ENCODE measurements around the gene OR5H1. TPM values are rescaled to one million over a fixed set of nuclear protein-coding genes. Genes with fewer than 3 reads are reported as not detected.
"Not testable (repeated sequence)": the region's sequence is repeated elsewhere in the genome, so short reads cannot be mapped to it uniquely, and the experiment has no call there.

Gene OR5H1
- polyA plus RNA-seq, 3 donors from 2014 or later, result not detected

DNA sequence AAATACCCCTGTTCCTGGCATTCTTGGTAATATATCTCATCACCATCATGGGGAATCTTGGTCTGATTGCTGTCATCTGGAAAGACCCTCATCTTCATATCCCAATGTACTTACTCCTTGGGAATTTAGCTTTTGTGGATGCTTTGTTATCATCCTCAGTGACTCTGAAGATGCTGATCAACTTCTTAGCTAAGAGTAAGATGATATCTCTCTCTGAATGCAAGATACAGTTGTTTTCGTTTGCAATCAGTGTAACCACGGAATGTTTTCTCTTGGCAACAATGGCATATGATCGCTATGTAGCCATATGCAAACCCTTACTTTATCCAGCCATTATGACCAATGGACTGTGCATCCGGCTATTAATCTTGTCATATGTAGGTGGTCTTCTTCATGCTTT lies 18.9 kb downstream of the OR5H1 start:
- H3K4me3 Mint-ChIP-seq, H3K9me3 Mint-ChIP-seq: not testable (repeated sequence)

DNA sequence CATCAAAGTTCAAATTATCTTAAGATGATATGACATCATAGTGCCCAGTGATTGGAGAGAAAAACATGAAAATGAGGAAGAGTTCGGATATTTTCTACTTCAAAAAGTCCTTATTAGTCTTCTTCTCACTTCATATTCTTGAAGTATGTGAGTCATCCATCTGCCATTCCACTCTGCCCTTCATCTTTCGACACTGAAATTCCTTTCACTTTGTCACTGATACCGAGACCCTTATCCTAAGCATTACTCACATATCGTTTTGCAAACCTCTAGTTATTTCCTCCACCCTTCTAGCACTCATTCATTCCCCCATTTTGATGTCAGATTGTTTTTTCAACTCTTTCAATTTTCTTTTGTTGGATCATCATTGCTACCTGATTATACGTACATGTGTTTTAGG lies 20.7 kb downstream of the OR5H1 start:
- peaks cover 0 to 1% (median 0%) of the 10 kb centered on the region in 3 donors for H3K27me3 Mint-ChIP-seq (ENCODE audit: low read depth in 3 of 3)
- H3K36me3 Mint-ChIP-seq, result no peaks in the 10 kb centered on the region
- no peaks in the 10 kb centered on the region for H3K4me1 Mint-ChIP-seq
- no peak overlapping the region for H3K27ac Mint-ChIP-seq
- peaks cover 4 to 10% (median 5%) of the 10 kb centered on the region in 6 donors for H3K9me3 Mint-ChIP-seq
- H3K4me3 Mint-ChIP-seq, result no peak overlapping the region
- no peak for DNase-seq

More for the DNA sequence above, 18.9 kb downstream of the OR5H1 start:
- not testable (repeated sequence) for H3K27ac Mint-ChIP-seq; H3K27me3 Mint-ChIP-seq (ENCODE audit: low read depth in 3 of 3); DNase-seq; H3K4me1 Mint-ChIP-seq; H3K36me3 Mint-ChIP-seq

DNA sequence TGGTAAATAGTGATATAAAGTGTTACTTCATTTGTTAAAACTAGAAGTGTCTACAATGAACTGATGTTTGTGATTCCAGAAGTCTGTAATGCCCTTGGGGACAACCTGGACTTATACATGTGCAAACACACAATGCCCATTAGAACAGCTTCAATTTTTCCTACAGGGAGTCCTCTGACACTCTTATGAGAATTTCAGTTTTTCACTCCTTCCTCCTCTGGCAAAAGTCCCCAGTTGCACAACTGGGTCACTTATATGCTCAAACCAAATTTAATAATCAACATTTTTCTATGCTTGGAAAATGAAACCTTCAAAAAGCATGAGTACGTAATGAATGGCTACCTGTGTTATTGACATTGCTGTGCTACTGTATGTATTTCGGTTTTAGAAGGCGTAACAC lies 35.9 kb downstream of the OR5H1 start, which contains the start of gene OR5H15:
OR5H15 (plus strand) TSS at position 301 of the 400 bp plus-strand sequence. CDS start 2,004 bp downstream, outside the sequence.
- no peaks in the 10 kb centered on the region for H3K4me1 Mint-ChIP-seq
- H3K27ac Mint-ChIP-seq, result no peak within 1 kb of the TSS
- no peaks in the 10 kb centered on the region for H3K36me3 Mint-ChIP-seq
- H3K9me3 Mint-ChIP-seq, result peaks cover 0 to 11% (median 0%) of the 10 kb centered on the region in 6 donors
- H3K27me3 Mint-ChIP-seq (ENCODE audit: low read depth in 3 of 3), result peaks cover 2 to 3% (median 3%) of the 10 kb centered on the region in 3 donors
- H3K4me3 Mint-ChIP-seq, result no peak within 1 kb of the TSS
- DNase-seq, result no peak

DNA sequence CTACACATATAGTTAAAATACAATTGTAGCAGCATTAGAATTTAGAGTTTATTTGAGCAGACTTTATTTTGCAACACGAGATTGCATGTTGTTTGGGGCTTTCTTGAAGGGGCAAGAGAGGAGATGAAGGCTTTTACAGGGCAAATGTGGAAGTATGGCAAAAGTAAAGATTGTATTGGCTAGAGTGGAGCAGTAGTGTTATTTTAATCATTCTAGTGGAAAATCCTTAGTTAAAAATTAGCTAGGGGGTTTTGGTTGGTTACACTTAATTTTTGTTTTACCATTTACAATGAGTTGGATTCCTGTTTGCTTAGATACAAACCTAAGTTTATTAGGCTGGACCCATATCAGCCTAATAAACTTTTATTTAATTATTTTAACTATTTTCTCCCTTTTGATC lies 40.5 kb downstream of the OR5H1 start:
- H3K27me3 Mint-ChIP-seq (ENCODE audit: low read depth in 3 of 3), result peaks cover 0 to 5% (median 3%) of the 10 kb centered on the region in 3 donors
- no peak overlapping the region for H3K27ac Mint-ChIP-seq
- no peak overlapping the region for H3K4me3 Mint-ChIP-seq
- DNase-seq, result no peak
- H3K9me3 Mint-ChIP-seq, result peaks cover 0 to 9% (median 1%) of the 10 kb centered on the region in 6 donors
- no peaks in the 10 kb centered on the region for H3K36me3 Mint-ChIP-seq
- H3K4me1 Mint-ChIP-seq, result no peaks in the 10 kb centered on the region

DNA sequence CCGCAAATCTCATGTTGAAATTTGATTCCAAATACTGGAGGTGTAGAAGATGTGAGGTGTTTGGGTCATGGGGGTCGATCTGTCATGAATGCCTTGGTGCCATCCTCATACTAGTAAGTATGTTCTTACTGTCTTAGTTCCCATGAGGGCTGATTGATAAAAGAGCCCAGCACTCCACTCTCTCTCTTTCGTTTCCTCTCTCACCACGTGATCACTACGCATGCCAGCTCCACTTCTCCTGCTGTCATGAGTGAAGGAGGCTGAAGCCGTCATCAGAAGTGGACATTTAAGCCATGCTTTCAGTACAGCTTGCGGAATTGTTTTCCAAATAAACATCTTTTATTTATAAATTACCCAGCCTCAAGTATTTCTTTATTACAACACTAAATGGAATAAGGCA lies 42.1 kb downstream of the OR5H1 start:
- DNase-seq, result no peak
- H3K36me3 Mint-ChIP-seq, result no peaks in the 10 kb centered on the region

DNA sequence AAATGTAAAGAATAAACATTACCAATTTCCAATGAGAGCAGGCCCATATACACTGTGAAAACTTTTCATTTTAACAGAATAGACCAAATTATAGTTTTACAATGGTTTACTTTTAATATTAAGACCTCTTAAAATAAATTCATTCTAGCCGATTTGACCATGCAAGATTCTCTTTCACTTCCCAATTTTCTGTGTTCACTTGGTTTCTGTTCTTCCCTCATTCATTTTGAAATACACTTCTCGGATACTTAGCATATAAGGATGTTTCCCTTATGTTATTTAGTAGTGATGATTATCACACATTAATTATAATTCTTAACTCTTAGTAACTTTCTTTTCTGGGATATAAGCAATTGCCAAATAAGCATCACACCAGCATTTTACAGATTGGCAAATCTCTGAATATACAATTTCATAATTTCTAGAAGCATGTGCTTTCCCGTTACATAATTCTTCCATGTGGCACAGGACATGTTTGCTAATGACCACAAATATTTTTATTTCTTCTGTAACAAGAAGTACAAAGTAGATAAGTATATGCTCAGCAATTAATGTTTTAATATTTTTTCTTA lies 49.9 kb downstream of the OR5H1 start:
- no peak overlapping the region for H3K27ac Mint-ChIP-seq
- no peak for DNase-seq
- H3K4me1 Mint-ChIP-seq, result no peaks in the 10 kb centered on the region
- H3K36me3 Mint-ChIP-seq, result no peaks in the 10 kb centered on the region
- peaks cover 0 to 3% (median 0%) of the 10 kb centered on the region in 3 donors for H3K27me3 Mint-ChIP-seq (ENCODE audit: low read depth in 3 of 3)
- H3K4me3 Mint-ChIP-seq, result no peak overlapping the region
- H3K9me3 Mint-ChIP-seq, result peaks cover 0 to 7% (median 1%) of the 10 kb centered on the region in 6 donors

More for the DNA sequence above, 42.1 kb downstream of the OR5H1 start:
- Mint-ChIP-seq H3K27me3 (ENCODE audit: low read depth in 3 of 3) (peaks cover 3 to 5% (median 3%) of the 10 kb centered on the region in 3 donors), H3K9me3 (peaks cover 0 to 7% (median 5%) of the 10 kb centered on the region in 6 donors), H3K27ac (no peak overlapping the region), H3K4me1 (no peaks in the 10 kb centered on the region), H3K4me3 (no peak overlapping the region)

DNA sequence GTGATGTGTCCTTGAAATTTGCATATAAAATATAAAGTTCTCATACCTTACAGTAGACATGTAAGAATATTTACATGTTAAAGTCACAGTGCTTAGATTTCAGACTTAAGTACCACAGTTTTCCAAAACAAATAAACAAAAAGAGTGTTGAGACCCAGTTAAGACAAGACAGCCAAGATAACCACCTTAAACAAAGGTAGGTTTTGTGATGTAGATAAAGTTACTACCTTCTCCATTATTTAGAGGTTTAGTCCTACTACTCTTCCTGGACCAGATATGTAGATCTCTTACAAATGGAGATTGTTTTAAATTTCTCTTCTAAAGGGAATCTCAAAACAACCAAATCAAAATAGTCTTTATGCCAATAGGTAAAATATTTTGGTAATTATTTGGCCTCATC lies 51.7 kb downstream of the OR5H1 start:
- Mint-ChIP-seq H3K27me3 (ENCODE audit: low read depth in 3 of 3) (peaks cover 0 to 1% (median 0%) of the 10 kb centered on the region in 3 donors), H3K9me3 (no peaks in the 10 kb centered on the region), H3K36me3 (no peaks in the 10 kb centered on the region), H3K4me3 (no peak overlapping the region), H3K27ac (no peak overlapping the region), H3K4me1 (no peaks in the 10 kb centered on the region)
- no peak for DNase-seq

DNA sequence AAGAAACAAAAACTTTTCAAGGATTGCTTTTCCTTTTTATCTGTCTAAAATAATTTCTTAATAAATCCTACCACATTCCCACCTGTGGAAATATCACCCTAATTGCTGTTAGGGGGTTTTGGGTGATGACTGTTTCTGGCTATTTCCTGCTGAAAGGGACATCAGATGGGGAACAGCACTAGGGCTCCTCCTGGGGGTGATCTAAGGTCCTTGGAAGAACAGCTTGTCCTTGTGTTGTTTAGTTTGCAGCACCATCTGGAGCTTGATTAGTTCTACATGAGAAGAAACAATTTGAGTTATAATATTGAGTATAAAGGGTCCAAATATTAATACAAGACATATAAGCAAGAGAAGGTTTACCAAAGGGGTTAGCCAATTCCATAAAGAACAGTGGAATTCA lies 54.7 kb downstream of the OR5H1 start:
- no peaks in the 10 kb centered on the region for H3K4me1 Mint-ChIP-seq
- DNase-seq, result no peak
- no peaks in the 10 kb centered on the region for H3K9me3 Mint-ChIP-seq
- H3K27ac Mint-ChIP-seq, result no peak overlapping the region
- H3K27me3 Mint-ChIP-seq (ENCODE audit: low read depth in 3 of 3), result no peaks in the 10 kb centered on the region
- no peak overlapping the region for H3K4me3 Mint-ChIP-seq
- H3K36me3 Mint-ChIP-seq, result no peaks in the 10 kb centered on the region

Other genes with a start within 250 kb of the OR5H1 start
- gene RIOX2, start 158.3 kb upstream of the OR5H1 start, polyA plus RNA-seq, result 10 to 100 TPM; 12.3 to 18.8 (median 16.8) TPM
- gene GABRR3, start 95.4 kb upstream of the OR5H1 start, polyA plus RNA-seq, result not detected
- not detected for gene OR5AC2, start 43.5 kb upstream of the OR5H1 start, polyA plus RNA-seq
- gene OR5H14, start 16.8 kb downstream of the OR5H1 start, polyA plus RNA-seq, result not detected
- not detected for gene OR5H15, start 36.0 kb downstream of the OR5H1 start, polyA plus RNA-seq
- gene OR5H6, start 133.5 kb downstream of the OR5H1 start, polyA plus RNA-seq, result not detected
- not detected for gene OR5H2, start 151.8 kb downstream of the OR5H1 start, polyA plus RNA-seq
- gene OR5K4, start 223.1 kb downstream of the OR5H1 start, polyA plus RNA-seq, result not detected

Measured in immature natural killer cell (primary cell).